ENCODE results near the gene SHISAL1. TPM values are rescaled to one million over a fixed set of nuclear protein-coding genes. Genes with fewer than 3 reads are reported as not detected.

Gene SHISAL1
- total RNA-seq, 4 donors from 2014 or later, result 0.17 to 0.89 (median 0.22) TPM

DNA sequence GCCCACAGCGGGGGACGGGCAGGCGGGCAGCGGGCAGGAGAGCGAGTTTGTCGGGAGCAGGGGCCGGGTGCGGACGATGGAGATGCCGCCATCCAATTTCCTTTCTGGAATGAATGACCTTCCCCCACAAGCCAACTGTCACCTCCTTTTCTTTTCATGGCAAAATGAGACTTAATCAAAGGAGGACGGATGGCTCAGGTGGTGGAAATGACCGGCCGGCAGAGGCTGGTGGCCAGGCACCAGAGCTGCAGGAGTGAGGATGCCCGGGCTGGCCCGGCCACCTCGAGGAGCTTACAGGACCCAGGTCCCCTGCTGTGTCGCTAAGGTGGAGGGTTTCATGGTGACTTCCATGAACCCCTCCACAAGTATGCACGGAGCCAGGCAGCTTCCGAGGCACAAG, 11.7 kb downstream of the SHISAL1 start:
- Histone ChIP-seq H3K27ac (no peak overlapping the region), H3K27me3 (peaks cover 12% of the 10 kb centered on the region), H3K4me3 (no peak overlapping the region), H3K9me3 (no peaks in the 10 kb centered on the region), H3K36me3 (no peaks in the 10 kb centered on the region), H3K4me1 (no peaks in the 10 kb centered on the region)
- TF ChIP-seq POLR2AphosphoS5 (IDR thresholded peaks at IDR 0.05), result no peak
- no peak for TF ChIP-seq POLR2A (IDR thresholded peaks at IDR 0.05)
- no peak for TF ChIP-seq EP300 (IDR thresholded peaks at IDR 0.05)
- TF ChIP-seq, protein P1, sequence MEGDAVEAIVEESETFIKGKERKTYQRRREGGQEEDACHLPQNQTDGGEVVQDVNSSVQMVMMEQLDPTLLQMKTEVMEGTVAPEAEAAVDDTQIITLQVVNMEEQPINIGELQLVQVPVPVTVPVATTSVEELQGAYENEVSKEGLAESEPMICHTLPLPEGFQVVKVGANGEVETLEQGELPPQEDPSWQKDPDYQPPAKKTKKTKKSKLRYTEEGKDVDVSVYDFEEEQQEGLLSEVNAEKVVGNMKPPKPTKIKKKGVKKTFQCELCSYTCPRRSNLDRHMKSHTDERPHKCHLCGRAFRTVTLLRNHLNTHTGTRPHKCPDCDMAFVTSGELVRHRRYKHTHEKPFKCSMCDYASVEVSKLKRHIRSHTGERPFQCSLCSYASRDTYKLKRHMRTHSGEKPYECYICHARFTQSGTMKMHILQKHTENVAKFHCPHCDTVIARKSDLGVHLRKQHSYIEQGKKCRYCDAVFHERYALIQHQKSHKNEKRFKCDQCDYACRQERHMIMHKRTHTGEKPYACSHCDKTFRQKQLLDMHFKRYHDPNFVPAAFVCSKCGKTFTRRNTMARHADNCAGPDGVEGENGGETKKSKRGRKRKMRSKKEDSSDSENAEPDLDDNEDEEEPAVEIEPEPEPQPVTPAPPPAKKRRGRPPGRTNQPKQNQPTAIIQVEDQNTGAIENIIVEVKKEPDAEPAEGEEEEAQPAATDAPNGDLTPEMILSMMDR (IDR thresholded peaks at IDR 0.05), result no peak
- WGBS, result 78% methylated on average over 15 of the region's 19 CpGs
- no peak for DNase-seq (ENCODE audit: low spot score in 2 of 2)

DNA sequence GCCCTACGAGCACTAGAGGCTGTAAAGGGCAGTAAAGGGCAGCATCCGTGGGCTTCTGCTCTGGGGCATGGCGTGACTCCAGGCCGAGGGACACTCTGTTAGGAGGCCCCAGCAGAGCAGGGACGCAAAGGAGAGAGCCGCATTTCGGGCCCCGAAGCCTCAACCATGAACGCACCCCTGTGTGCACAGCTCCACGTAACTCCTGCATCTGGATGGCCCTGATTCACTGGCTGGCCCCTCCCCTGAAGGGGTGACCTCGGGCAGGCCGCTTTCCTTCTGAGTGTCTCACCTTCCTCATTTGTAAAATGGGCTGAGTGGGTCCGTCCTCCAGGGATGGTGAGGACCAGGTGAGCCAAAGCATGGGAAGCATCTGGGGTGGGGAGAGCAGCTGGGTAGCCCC, 13.6 kb downstream of the SHISAL1 start:
- Histone ChIP-seq H3K36me3 (no peaks in the 10 kb centered on the region), H3K27ac (no peak overlapping the region), H3K27me3 (peaks cover 12% of the 10 kb centered on the region), H3K4me3 (no peak overlapping the region), H3K9me3 (no peaks in the 10 kb centered on the region), H3K4me1 (no peaks in the 10 kb centered on the region)
- no peak for TF ChIP-seq POLR2A (IDR thresholded peaks at IDR 0.05)
- TF ChIP-seq, protein P1 (IDR thresholded peaks at IDR 0.05), result no peak
- TF ChIP-seq EP300 (IDR thresholded peaks at IDR 0.05), result no peak
- TF ChIP-seq POLR2AphosphoS5 (IDR thresholded peaks at IDR 0.05), result no peak
- no peak for DNase-seq (ENCODE audit: low spot score in 2 of 2)
- WGBS, result 88% methylated on average over 10 of the region's 13 CpGs

DNA sequence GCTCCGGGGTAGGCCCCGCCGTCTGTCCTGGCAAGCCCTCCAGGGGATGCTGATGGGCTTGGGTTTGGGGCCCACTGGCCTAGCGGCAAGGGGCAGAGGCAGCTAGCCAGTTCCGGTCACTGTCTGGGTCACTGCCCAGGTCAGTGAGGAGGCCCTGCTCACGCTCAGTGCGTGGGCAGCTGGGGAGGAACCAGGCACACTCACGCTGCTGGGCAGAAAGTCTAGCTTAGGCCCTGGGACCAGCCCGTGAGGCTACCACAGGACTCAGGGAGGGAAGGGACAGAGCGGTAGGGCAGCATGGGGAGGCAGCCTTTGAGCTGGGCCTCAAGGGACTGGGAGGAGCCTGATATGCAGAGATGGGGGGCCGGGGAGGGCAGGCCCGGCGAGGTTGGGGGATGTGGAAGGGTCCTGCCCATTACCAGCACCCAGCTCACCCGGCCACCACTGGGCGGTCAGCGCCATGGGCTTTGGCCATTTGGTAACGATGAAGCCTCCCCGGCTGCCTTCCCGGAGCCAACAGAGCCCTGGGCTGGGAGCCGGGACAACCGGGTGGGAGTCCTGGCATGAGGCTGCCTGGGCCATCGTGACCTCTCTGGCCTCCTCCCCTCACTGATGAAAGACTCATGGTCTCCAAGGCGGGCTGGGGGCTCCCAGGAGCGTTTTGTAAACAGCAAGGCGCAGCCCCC, 14.2 kb downstream of the SHISAL1 start:
- no peak overlapping the region for H3K4me3 ChIP-seq
- DNase-seq (ENCODE audit: low spot score in 2 of 2), result no peak
- H3K4me1 ChIP-seq, result no peaks in the 10 kb centered on the region
- H3K27me3 ChIP-seq, result peaks cover 13% of the 10 kb centered on the region
- WGBS, result 78% methylated on average over 8 of the region's 25 CpGs
- no peaks in the 10 kb centered on the region for H3K36me3 ChIP-seq
- H3K9me3 ChIP-seq, result no peaks in the 10 kb centered on the region
- TF ChIP-seq POLR2AphosphoS5 (IDR thresholded peaks at IDR 0.05), result no peak
- no peak for TF ChIP-seq EP300 (IDR thresholded peaks at IDR 0.05)
- TF ChIP-seq POLR2A (IDR thresholded peaks at IDR 0.05), result no peak
- TF ChIP-seq, protein P1 (IDR thresholded peaks at IDR 0.05), result no peak
- no peak overlapping the region for H3K27ac ChIP-seq

DNA sequence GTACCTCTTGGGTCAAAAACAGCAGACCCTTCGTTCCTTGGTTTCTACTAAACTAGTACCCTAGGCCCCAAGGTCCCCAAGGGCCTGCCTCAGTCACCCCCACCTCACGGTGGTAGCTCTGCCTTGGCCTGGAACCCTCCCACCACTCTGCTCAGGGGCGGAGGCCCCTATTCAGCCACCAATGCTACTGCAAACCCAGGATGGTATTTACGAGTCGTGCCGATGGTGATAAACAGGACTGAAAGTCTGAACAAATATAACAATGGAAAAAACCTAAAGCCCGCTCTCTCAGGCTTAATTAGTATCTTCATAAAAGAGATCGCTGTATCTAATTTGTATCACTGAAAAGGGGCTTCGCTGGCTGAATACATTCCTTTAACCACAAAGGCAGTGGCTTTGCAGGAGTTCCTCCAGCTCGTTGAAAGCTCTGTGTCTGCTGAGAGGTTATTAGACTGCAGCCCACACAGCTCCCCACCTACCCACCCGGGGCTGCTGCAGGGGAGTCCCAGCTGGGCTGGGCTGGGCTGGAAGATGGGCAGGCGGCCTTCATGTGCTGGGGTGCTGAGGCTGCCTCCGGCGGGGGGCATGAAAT, 15.2 kb downstream of the SHISAL1 start:
- Histone ChIP-seq H3K4me3 (no peak overlapping the region), H3K27ac (no peak overlapping the region), H3K4me1 (no peaks in the 10 kb centered on the region), H3K9me3 (no peaks in the 10 kb centered on the region), H3K27me3 (peaks cover 23% of the 10 kb centered on the region), H3K36me3 (no peaks in the 10 kb centered on the region)
- TF ChIP-seq POLR2AphosphoS5 (IDR thresholded peaks at IDR 0.05), result no peak
- TF ChIP-seq EP300 (IDR thresholded peaks at IDR 0.05), result no peak
- TF ChIP-seq, protein P1 (IDR thresholded peaks at IDR 0.05), result no peak
- no peak for TF ChIP-seq POLR2A (IDR thresholded peaks at IDR 0.05)
- WGBS, result 87% methylated on average over 9 of the region's 14 CpGs
- no peak for DNase-seq (ENCODE audit: low spot score in 2 of 2)

DNA sequence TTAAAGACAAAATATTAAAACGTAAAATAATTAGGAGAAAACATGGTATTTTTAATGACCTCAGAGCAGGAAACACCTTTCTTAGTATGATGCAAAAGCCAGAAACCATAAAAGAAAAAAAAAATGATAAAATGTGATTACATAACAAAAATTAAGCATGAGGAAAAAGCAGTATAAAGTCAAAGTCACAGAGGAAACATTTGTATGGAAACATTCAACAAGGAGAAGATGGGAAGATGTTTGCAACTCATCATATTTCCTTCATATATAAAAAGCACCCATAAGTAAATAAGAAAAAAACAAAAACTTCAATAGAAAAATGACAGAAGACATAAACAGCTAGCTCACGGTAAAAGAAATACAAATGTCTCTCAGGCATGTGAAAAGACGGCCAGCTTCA, 17.3 kb downstream of the SHISAL1 start:
- Histone ChIP-seq H3K9me3 (no peaks in the 10 kb centered on the region), H3K4me1 (no peaks in the 10 kb centered on the region), H3K27me3 (peaks cover 20% of the 10 kb centered on the region), H3K27ac (no peak overlapping the region), H3K36me3 (no peaks in the 10 kb centered on the region), H3K4me3 (no peak overlapping the region)
- 73% methylated on average over 3 of the region's 3 CpGs for WGBS
- TF ChIP-seq POLR2A (IDR thresholded peaks at IDR 0.05), result no peak
- TF ChIP-seq, protein P1 (IDR thresholded peaks at IDR 0.05), result no peak
- no peak for TF ChIP-seq POLR2AphosphoS5 (IDR thresholded peaks at IDR 0.05)
- TF ChIP-seq EP300 (IDR thresholded peaks at IDR 0.05), result no peak
- no peak for DNase-seq (ENCODE audit: low spot score in 2 of 2)
